ENCODE measurements around the gene GJB3.

GJB3 gene

DNA sequence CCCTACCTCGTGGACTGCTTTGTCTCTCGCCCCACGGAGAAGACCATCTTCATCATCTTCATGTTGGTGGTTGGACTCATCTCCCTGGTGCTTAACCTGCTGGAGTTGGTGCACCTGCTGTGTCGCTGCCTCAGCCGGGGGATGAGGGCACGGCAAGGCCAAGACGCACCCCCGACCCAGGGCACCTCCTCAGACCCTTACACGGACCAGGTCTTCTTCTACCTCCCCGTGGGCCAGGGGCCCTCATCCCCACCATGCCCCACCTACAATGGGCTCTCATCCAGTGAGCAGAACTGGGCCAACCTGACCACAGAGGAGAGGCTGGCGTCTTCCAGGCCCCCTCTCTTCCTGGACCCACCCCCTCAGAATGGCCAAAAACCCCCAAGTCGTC, 13.8 kb downstream of the GJB3 start:
- no peak for DNase-seq (ENCODE audit: low read depth in 1 of 2, low spot score in 1 of 2)
- no peak for TF ChIP-seq SPI1 (IDR thresholded peaks at IDR 0.05; ENCODE audit: borderline replicate concordance, low read depth)
- TF ChIP-seq, protein P1, sequence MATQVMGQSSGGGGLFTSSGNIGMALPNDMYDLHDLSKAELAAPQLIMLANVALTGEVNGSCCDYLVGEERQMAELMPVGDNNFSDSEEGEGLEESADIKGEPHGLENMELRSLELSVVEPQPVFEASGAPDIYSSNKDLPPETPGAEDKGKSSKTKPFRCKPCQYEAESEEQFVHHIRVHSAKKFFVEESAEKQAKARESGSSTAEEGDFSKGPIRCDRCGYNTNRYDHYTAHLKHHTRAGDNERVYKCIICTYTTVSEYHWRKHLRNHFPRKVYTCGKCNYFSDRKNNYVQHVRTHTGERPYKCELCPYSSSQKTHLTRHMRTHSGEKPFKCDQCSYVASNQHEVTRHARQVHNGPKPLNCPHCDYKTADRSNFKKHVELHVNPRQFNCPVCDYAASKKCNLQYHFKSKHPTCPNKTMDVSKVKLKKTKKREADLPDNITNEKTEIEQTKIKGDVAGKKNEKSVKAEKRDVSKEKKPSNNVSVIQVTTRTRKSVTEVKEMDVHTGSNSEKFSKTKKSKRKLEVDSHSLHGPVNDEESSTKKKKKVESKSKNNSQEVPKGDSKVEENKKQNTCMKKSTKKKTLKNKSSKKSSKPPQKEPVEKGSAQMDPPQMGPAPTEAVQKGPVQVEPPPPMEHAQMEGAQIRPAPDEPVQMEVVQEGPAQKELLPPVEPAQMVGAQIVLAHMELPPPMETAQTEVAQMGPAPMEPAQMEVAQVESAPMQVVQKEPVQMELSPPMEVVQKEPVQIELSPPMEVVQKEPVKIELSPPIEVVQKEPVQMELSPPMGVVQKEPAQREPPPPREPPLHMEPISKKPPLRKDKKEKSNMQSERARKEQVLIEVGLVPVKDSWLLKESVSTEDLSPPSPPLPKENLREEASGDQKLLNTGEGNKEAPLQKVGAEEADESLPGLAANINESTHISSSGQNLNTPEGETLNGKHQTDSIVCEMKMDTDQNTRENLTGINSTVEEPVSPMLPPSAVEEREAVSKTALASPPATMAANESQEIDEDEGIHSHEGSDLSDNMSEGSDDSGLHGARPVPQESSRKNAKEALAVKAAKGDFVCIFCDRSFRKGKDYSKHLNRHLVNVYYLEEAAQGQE (IDR thresholded peaks at IDR 0.05; ENCODE audit: insufficient replicate concordance, low read depth), result no peak
- TF ChIP-seq, protein P2, sequence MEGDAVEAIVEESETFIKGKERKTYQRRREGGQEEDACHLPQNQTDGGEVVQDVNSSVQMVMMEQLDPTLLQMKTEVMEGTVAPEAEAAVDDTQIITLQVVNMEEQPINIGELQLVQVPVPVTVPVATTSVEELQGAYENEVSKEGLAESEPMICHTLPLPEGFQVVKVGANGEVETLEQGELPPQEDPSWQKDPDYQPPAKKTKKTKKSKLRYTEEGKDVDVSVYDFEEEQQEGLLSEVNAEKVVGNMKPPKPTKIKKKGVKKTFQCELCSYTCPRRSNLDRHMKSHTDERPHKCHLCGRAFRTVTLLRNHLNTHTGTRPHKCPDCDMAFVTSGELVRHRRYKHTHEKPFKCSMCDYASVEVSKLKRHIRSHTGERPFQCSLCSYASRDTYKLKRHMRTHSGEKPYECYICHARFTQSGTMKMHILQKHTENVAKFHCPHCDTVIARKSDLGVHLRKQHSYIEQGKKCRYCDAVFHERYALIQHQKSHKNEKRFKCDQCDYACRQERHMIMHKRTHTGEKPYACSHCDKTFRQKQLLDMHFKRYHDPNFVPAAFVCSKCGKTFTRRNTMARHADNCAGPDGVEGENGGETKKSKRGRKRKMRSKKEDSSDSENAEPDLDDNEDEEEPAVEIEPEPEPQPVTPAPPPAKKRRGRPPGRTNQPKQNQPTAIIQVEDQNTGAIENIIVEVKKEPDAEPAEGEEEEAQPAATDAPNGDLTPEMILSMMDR (IDR thresholded peaks at IDR 0.05; ENCODE audit: insufficient read depth, low read length), result no peak
- Histone ChIP-seq H3K27me3 (ENCODE audit: insufficient read depth, poor library complexity, severe bottlenecking) (peaks cover 15% of the 10 kb centered on the region), H3K4me3 (replicated peaks; ENCODE audit: insufficient read depth, low read length) (no peak overlapping the region), H3K27ac (replicated peaks) (no peak overlapping the region)

DNA sequence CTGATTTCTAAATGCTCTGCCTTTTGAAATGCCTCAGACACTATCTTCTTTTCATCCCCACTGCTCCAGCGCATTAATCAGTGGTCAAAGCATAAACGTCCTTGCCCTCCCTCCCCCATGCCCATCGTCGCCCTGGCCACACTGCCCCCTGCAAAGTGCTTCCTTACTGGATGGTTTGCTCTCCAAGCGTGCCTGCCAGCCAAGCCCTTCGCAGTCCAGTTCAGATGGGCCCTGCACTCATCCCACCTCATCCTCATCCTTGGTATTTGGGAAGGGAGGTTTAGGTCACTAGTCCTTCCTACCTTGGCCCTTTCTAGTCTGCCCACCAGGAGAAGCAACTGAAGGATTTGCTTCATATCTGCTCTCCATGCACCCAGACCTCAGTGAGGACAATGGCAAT, 14.9 kb downstream of the GJB3 start:
- H3K27ac ChIP-seq (replicated peaks), result no peak overlapping the region
- no peak overlapping the region for H3K4me3 ChIP-seq (replicated peaks; ENCODE audit: insufficient read depth, low read length)
- H3K27me3 ChIP-seq (ENCODE audit: insufficient read depth, poor library complexity, severe bottlenecking), result peaks cover 15% of the 10 kb centered on the region
- no peak for TF ChIP-seq POLR2AphosphoS5 (IDR thresholded peaks at IDR 0.05; ENCODE audit: low read depth)
- TF ChIP-seq, protein P2 (IDR thresholded peaks at IDR 0.05; ENCODE audit: insufficient read depth, low read length), result no peak
- TF ChIP-seq SPI1 (IDR thresholded peaks at IDR 0.05; ENCODE audit: borderline replicate concordance, low read depth), result no peak
- no peak for DNase-seq (ENCODE audit: low read depth in 1 of 2, low spot score in 1 of 2)

DNA sequence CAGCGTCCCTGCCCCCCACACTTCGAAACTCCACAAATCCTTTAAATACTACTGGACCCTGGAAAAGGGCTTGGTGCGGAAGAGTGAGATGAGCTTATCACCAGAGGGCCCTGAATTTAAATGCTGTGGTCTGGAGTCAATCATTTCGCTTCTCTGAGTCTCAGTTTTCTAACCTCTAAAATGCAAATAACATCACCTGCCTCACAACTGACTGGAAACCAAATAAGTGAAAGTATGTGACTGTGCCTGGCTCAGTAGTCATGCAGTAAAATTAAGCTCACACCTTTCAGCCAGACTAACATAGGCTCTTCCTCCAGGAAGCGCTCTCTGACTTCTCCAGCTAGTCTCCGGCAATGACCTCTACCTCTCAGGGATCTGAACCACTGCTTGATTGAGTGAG, 16.0 kb downstream of the GJB3 start:
- no peak for DNase-seq (ENCODE audit: low read depth in 1 of 2, low spot score in 1 of 2)
- no peak for TF ChIP-seq GABPA (IDR thresholded peaks at IDR 0.05; ENCODE audit: low read depth)
- no peak for TF ChIP-seq SPI1 (IDR thresholded peaks at IDR 0.05; ENCODE audit: borderline replicate concordance, low read depth)
- TF ChIP-seq, protein P2 (IDR thresholded peaks at IDR 0.05; ENCODE audit: insufficient read depth, low read length), result no peak
- no peak for TF ChIP-seq POLR2AphosphoS5 (IDR thresholded peaks at IDR 0.05; ENCODE audit: low read depth)
- TF ChIP-seq, protein P1 (IDR thresholded peaks at IDR 0.05; ENCODE audit: insufficient replicate concordance, low read depth), result no peak
- no peak overlapping the region for H3K27ac ChIP-seq (replicated peaks)
- no peak overlapping the region for H3K4me3 ChIP-seq (replicated peaks; ENCODE audit: insufficient read depth, low read length)
- H3K27me3 ChIP-seq (ENCODE audit: insufficient read depth, poor library complexity, severe bottlenecking), result peaks cover 10% of the 10 kb centered on the region

DNA sequence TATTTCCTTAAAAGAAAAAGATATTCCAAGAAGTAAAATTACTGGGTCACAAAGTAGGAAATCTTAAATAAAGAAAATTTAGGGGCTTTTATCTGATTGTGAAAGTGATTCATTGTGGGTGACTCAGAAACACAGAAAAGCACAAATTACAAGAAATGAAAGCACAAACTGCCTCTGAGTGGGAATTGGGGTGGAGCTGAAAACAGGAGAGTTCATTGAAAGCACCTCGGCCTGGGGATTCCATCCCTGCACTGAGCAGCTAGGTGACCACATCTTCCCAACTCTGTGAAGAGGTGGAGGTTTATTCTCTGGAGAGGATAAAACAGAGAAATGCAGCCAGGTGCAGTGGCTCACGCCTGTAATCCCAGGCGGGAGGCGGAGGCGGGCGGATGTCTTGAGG, 19.2 kb downstream of the GJB3 start:
- no peak for TF ChIP-seq GABPA (IDR thresholded peaks at IDR 0.05; ENCODE audit: low read depth)
- TF ChIP-seq, protein P1 (IDR thresholded peaks at IDR 0.05; ENCODE audit: insufficient replicate concordance, low read depth), result no peak
- TF ChIP-seq SPI1 (IDR thresholded peaks at IDR 0.05; ENCODE audit: borderline replicate concordance, low read depth), result no peak
- TF ChIP-seq, protein P2 (IDR thresholded peaks at IDR 0.05; ENCODE audit: insufficient read depth, low read length), result no peak

More for the DNA sequence above, 19.2 kb downstream of the GJB3 start:
- Histone ChIP-seq H3K27me3 (ENCODE audit: insufficient read depth, poor library complexity, severe bottlenecking) (peaks cover 3% of the 10 kb centered on the region), H3K27ac (replicated peaks) (no peak overlapping the region), H3K4me3 (replicated peaks; ENCODE audit: insufficient read depth, low read length) (no peak overlapping the region)
- no peak for DNase-seq (ENCODE audit: low read depth in 1 of 2, low spot score in 1 of 2)

Measured in HL-60 (cell line).